GM19467 (cell line): ENCODE results near the gene PRELP.

Experiments
- ATAC-seq: cut with Tn5 transposase; IDR thresholded peaks from one replicate; pipeline ENCODE4 v1.9.1; 2021; ENCODE audit warnings: mild to moderate bottlenecking, moderate library complexity; ENCODE audit not compliant: unreplicated experiment

PRELP gene

GRCh38 chr1:203476216-203476814 lies 709 bp downstream of the PRELP start:
- no peak for ATAC-seq

GRCh38 chr1:203477748-203478147 lies 2.1 kb downstream of the PRELP start:
- no peak for ATAC-seq

GRCh38 chr1:203478231-203478630 lies 2.6 kb downstream of the PRELP start:
- no peak for ATAC-seq

GRCh38 chr1:203478986-203479385 lies 3.4 kb downstream of the PRELP start:
- no peak for ATAC-seq

GRCh38 chr1:203479646-203480045 lies 4.0 kb downstream of the PRELP start:
- no peak for ATAC-seq

GRCh38 chr1:203480084-203480483 lies 4.5 kb downstream of the PRELP start:
- no peak for ATAC-seq

- ATAC-seq, result no peak
Measured at GRCh38 chr1:203480525-203481084, 5.0 kb downstream of the PRELP start.

GRCh38 chr1:203481196-203481595 lies 5.6 kb downstream of the PRELP start:
- ATAC-seq, result no peak

GRCh38 chr1:203486618-203487370 lies 11.2 kb downstream of the PRELP start:
- ATAC-seq, result no peak

GRCh38 chr1:203488539-203488938 lies 12.9 kb downstream of the PRELP start:
- no peak for ATAC-seq

- no peak for ATAC-seq
Measured at GRCh38 chr1:203490607-203491006, 15.0 kb downstream of the PRELP start.

- ATAC-seq, result no peak
Measured at GRCh38 chr1:203491664-203492063, 16.1 kb downstream of the PRELP start.

GRCh38 chr1:203492082-203492747 lies 16.6 kb downstream of the PRELP start:
- no peak for ATAC-seq

GRCh38 chr1:203492748-203493130 lies 17.1 kb downstream of the PRELP start:
- ATAC-seq, result no peak

GRCh38 chr1:203493901-203494300 lies 18.3 kb downstream of the PRELP start, which contains the start of gene OPTC:
Gene OPTC, plus strand, starts transcription at chr1:203494153. Its CDS starts 1,853 bp downstream, at chr1:203496006.
- ATAC-seq, result no peak

GRCh38 chr1:203495845-203496244 lies 20.2 kb downstream of the PRELP start:
- no peak for ATAC-seq

GRCh38 chr1:203497269-203497777 lies 21.7 kb downstream of the PRELP start:
- ATAC-seq, result no peak

- ATAC-seq, result no peak
Measured at GRCh38 chr1:203499643-203500278, 24.2 kb downstream of the PRELP start.

- ATAC-seq, result no peak
Measured at GRCh38 chr1:203500279-203500678, 24.7 kb downstream of the PRELP start.

GRCh38 chr1:203503836-203504235 lies 28.2 kb downstream of the PRELP start:
- ATAC-seq, result no peak
